HG02884 (cell line): Measurements from ENCODE around the gene TATDN2.
A peak's percentile ranks its signal among the peaks of the same experiment; 100 is the strongest.

Source experiments
- ATAC-seq: cut with Tn5 transposase; IDR thresholded peaks from one replicate; pipeline ENCODE4 v1.9.1; 2021; ENCODE audit warnings: mild to moderate bottlenecking, moderate library complexity; ENCODE audit not compliant: unreplicated experiment

Gene TATDN2, protein sequence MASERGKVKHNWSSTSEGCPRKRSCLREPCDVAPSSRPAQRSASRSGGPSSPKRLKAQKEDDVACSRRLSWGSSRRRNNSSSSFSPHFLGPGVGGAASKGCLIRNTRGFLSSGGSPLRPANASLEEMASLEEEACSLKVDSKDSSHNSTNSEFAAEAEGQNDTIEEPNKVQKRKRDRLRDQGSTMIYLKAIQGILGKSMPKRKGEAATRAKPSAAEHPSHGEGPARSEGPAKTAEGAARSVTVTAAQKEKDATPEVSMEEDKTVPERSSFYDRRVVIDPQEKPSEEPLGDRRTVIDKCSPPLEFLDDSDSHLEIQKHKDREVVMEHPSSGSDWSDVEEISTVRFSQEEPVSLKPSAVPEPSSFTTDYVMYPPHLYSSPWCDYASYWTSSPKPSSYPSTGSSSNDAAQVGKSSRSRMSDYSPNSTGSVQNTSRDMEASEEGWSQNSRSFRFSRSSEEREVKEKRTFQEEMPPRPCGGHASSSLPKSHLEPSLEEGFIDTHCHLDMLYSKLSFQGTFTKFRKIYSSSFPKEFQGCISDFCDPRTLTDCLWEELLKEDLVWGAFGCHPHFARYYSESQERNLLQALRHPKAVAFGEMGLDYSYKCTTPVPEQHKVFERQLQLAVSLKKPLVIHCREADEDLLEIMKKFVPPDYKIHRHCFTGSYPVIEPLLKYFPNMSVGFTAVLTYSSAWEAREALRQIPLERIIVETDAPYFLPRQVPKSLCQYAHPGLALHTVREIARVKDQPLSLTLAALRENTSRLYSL

DNA sequence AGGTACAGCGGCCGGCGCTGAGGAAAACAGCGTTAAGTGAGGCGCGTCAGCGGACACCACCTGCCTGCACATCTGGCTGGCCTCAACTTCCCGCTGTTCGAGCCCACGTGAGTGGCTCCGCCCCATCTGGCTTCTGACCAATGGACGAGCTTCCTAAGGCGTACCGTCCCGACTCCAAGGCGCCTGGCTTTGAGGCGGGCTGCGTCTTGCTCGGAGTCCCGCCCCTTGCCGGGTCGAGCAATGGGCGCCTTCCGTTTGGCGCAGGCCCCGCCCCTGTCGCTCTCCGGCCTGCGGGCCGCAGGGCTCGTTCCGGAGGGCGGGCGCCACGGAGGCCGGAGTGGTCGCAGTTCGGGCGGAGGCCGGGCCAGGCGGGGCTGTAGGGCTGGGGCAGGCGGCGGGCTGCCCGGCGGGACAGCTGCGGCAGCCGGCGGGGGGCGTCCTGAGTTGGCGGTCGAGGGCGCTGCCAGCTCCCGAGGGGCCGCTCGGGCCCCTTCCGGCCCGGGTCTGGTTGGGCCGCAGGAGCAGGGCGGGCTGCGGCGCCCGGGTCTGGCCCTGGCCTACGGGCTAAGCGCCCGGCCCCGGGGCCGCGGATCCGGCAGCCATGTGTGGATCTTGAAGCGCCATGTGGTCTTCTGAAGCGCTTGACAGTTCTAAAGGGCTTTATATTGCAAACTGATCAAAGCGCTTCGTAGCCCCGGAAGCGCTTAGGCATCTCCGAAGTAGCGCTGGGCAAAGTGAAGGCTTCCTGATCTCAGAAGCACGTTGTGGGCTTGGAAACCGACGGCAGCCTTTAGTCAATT, at the start of gene TATDN2:
TSS of gene TATDN2 (plus strand) at position 276 of the 800 bp plus-strand sequence. CDS start 742 bp downstream, outside the sequence.
- ATAC-seq, result peak; percentile 92

DNA sequence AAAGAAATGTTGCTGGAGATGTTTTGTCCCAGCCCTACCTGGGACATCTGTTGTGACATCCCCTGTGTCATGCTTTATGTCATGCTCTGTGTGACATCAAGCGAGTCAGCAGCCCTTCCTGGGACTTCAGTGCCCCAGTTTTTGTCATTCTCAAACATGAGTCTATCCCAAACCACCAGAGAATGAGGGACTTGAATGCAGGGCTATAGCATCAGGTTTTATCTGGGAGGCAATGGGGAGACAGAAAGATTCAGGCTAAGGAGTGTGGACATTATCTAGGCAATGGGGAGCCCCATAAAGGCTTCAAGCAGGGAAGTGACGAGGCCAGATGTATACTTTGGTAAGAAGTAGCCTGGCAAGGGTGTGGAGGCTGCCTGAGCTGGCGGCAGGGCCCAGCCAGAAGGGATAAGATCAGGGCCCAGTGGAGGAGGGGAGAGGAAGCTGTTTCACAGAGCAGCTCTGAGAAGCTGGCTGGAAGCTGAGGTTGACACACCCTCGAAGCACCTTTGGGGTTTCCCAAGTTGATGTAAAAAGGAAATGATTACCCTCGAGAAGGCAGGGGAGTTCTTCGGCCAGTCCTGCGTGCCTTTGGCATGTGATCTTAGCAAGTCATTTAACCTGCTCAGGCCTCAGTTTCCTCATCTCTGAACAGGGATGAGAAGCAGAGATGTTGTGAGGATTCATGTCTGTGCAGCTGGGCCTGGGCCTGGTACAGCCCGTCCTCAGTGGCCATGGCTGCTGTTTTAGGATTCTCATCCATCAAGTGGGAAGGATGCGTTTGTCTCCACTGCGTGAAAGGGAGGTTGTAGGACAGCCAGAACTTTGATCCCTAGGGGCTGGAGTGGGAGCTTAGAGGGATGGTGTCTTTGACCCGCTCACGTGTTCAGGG, 49.3 kb upstream of the TATDN2 start:
- peak; percentile 72 for ATAC-seq

DNA sequence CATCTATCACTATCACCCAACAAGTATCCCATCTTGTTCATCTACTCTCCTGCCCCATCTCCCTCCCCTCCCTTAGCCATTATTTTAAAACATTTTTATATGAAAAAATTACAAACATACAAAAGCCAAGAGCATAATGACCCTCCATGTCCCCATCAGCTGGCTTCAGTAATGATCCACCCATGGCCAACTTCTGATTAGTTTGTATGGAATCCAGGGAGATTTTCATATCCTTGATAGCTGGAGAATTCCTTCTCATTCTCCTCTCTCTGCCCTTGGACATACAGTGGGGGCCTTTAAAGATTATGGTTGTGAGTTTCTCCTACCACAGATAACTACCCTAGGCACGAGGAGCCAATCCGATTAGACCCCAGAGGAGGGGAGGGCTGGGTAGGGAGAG, 43.3 kb upstream of the TATDN2 start:
- ATAC-seq, result no peak

DNA sequence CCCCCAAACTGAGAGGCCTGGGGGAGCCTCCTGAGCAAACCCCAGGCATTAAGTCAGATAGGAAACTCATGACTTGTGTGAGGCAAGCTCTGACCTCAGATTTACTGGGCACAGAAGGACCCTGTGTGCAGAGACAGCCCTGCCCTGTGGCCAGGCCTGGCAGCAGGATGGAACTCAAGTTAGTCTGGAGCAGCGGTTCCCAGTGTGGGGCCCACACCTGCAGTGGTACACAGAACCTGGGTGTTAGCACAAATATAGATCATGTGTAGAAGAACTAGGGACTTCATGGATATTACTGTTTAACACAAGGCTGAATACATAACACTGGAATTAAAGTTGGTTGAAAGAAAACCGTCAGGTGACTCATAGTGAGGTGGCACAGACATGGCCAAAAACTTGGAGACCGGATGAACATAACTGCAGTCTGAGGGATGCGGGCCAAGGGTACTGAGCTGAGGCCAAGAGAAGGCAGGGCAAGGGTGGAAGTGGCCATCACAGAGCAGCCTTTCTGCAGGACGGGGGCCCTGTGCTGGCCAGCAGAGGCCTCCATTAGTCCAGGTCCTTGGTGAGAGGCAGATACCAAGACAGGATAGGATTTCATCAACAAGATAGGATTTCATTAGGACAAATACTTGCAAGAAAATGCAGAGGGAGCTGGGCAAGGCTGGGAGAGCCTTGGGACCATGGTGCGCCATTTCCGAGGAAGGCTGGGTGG, 42.7 kb upstream of the TATDN2 start:
- ATAC-seq, result no peak

DNA sequence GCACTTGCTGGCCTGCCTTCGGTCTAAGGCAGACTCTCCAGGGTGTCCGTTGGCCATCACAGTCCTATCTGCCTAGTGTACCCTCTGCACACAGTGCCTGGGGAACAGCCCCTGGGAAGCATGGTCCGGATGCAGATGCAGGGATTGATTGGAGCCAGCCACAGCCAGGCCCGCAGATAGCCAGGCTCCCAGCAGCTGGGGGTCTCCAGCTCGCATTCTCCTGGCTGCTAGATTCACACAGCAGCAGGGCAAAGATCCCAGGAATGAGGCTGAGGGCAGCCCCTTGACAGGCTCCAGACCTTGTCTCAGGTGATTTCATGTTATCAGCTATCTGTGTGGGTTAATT, 42.1 kb upstream of the TATDN2 start:
- no peak for ATAC-seq

DNA sequence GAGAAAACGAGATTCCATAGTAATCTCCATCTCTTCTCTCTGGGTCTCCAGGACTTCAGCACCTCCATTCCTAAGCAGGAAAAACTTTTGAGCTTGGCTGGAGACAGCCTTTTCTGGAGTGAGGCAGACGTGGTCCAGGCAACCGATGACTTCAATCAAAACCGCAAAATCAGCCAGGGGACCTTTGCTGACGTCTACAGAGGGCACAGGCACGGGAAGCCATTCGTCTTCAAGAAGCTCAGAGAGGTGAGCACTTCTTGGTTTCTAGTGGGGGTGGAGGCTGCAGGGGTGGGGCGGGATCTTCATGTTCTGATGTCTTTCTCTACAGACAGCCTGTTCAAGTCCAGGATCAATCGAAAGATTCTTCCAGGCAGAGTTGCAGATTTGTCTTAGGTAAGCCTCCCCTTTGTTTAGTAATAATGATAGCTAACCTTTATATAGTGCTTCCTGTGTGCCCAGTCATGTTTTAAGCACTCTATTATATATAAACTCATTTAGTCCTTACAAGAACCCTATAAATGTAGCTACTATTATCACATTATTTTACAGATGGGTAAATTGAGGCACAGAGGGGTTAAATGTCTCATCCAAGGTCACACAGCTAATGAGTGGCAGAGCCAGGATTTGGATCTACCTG, 35.0 kb upstream of the TATDN2 start:
- no peak for ATAC-seq

DNA sequence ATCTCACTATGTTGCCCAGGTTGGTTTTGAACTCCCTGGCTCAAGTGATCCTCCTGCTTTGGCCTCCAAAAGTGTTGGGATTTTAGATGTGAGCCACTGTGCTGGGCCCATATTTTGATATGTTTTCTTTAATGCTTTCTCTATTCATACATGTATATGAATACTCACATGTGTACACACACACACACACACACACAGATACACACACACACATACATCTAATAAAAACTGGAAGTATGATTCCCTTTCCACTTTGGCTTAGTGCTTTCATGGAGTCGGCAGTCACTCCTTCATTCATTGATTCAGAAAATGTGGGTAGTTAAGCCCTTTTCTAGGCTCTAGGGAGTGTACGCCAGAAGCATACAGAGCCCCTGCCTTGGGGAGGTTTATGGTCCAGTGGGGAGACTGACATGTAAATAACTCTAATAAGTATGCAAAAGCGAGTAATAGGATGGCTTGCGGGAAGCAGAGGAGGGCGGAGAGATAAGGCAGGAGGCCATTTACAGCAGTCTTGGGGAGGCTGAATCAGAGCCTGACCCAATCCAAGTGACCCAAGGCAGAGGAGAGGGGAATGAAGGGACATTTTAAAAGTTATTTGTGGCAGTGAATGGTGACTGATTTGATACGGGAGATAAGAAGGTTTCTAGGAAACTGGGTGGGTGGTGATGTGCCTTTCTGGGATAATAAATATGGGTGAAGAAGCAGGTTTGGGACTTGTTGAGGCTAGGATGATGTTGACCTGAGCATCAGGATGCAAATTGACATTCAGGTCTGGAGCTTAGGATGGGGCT, 32.5 kb upstream of the TATDN2 start:
- no peak for ATAC-seq

DNA sequence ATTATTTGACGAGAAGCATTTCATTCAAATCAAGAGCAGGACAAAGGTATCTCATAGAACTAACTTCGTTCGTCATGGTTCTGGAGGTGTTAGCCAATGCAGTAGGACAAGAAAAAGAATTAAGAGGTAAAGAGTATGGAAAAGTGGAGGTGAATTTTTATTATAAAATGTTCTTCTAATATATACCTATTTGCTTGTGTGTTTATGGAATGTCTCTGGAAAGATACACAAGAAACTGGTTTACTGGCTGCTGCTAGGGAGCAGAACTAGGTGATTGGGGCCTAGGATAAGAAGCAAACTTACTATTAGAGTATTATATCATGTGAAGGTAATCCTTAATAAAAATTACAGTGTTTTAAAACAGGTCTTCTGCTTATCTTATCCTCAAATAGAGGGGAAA, 30.9 kb upstream of the TATDN2 start:
- ATAC-seq, result no peak

DNA sequence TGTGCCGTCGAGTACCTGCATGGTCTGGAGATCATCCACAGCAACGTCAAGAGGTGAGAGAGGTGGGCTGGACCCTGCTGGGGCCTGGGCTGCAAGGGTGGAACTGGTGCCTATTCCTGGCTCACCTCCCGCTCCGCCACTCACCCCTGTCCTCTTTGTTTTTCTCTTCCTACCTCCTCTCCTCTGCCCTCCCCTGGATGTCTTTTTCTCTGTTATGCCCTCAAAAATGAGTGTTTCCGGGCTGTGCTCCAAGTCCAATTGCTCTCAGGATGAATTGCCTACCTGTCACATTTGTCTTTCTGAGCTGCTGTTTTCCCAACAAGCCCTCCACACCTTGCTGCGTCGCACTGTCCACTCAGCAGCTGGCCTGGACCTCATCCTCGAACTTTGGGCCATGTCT, 28.5 kb upstream of the TATDN2 start:
- no peak for ATAC-seq

DNA sequence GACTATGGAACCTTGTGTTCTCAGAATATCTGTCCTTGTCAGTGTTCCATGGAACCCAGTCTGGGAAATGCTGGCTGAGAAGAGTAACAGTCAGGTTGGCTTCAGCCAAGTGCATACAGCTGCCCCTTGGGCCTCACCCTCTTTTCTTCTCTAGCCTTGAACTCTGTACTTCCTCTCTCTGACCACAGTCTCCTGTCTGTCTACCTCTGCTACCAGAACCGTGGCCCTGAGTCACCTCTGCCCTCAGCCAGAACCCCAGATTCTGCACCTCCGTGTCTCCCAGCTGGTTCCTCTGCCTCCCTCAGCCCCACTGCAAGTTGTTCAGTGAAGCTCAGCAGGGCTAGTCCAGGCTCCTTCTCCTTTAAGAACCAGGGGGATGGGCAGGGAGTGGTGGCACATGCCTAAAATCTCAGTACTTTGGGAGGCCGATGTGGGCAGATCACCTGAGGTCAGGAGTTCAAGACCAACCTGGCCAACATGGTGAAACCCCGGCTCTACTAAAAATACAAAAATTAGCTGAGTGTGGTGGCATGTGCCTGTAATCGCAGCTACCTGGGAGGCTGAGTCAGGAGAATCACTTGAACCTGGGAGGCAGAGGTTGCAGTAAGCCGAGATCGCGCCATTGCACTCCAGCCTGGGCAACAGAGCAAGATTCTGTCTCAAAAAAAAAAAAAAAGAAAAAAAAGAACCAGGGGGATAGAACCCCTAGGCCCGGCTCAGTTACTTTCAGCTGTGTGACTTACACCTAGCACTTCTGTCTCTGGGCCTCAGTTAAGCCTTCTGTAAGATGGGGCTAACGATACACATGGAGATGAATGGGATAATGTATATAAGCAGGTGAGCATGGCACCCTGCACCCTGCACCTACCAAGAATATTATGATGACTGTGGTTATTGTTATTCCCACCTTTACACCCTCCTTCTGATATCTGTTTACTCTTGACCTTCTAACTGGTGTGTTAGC, 24.3 kb upstream of the TATDN2 start:
- peak; percentile 50 for ATAC-seq

DNA sequence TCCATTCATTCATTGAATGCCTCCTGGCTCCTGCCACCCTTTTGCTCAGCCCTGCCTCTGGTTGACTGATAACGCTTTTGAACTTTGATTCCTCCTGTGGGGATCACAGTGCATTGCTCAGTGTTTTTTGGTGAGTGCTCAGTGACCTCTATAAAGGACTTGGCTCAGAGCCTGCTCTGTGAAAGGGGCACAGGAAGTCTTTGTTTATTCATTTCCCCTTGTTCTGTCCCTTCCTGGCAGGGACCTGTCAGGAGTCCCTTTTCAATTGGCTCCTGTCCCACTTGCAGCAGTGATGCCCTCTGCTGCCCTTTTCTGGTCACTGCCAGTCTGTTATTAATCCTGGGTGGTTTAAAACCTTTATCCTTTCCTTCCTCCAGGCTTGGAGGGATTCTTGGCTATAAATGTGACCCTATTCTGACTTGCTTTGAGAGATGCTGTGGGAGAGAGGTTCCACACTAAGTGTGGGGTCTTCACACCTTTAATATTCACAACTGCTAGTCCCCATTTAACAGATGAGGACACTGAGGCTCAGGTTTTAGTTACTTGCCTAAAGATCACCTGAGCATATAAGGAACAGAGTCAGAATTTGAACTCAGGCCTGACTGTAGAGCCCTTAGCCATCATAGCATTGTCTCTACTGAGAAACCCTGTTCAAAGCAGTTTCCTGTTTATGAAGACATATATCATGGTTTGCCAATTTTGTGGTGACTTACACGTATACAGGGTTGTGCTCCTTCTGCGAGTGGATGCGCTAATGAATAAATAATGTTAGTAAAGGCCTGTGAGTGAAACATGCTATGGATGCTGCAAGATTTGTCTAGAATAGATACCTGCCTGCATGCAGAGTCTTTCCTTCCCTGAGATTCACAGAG, 23.2 kb upstream of the TATDN2 start:
- no peak for ATAC-seq

DNA sequence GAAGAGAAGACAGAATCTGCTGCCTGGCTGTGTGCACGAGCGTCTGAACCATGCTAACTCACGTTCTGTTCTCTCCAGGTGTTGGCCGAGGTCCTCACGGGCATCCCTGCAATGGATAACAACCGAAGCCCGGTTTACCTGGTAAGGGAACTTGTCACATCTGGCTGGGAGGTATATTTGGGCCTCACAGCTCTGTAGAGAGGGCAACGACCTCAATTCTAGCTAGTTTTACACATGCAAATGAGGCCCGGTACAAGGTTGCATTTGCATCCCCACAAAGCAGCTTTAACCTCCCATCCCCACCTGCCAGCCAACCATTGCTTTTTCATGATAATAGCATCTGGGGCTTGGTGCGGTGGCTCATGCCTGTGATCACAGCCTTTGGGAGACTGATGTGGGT, 22.0 kb upstream of the TATDN2 start:
- no peak for ATAC-seq

DNA sequence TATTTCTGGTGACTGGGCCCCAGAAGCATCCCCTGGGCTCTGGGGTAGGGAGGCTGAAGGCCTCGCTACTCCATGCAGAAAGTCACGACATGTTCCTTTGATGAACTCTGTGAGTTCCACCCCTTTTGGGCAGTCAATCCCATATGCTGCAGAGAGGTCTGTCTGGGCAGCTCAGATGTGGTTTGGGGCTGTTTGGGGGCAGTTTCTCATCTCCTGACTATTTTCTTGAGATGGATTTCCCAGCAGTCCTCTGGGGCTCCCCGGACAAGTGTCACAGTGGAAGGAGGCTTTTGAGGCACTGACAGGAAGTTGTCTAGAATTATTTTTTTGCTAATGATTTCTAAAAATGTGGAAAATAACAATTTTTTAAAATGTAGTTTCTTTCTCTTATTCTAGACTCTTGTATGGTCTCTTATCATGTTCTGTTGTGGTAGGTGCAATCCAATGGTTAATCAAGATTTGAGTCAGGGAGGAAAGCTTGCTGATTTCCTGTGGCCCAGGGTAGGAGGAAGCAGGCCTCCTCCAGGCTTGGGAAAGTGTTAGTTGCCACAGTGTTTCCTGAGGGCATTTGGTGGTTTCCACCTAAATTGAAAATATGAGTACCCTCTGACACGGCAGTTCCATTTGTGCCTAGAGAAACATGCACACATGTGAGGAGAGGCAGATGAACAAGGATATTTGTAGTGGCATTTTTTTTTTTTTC, 19.9 kb upstream of the TATDN2 start:
- no peak for ATAC-seq

DNA sequence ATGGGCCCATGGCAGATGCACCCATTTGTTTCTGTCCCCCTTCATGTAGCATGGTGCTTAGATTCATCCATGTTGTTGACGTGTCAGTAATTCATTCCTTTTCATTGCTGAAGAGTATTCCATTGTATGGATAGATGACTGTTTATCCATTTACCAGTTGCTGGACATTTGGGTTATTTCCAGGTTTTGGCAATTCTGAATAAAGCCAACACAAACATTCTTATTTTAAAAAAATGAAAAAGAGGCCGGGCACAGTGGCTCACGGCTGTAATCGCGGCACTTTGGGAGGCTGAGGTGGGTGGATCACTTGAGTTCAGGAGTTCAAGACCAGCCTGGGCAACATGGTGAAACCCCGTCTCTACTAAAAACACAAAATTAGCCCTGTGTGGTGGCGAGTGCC, 18.7 kb upstream of the TATDN2 start:
- no peak for ATAC-seq

DNA sequence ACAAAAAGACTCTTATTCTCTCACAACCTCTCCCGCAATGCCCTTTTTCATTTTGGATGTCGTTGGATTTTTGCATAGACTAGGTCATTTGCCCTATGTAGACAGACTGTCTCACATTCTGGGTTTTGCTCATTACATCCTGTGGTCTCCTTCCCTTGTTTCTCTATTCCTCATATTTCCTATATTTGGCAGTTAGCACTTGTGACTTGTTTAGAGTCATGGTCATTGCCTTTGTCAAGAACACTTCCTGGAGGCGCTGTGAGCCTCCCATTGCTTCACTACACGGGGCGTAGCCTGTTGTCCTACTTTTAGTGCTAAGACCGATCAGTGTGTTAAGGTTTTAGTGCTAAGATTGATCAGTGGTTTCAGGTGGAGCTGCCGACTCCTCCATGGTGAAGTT, 16.1 kb upstream of the TATDN2 start:
- no peak for ATAC-seq

DNA sequence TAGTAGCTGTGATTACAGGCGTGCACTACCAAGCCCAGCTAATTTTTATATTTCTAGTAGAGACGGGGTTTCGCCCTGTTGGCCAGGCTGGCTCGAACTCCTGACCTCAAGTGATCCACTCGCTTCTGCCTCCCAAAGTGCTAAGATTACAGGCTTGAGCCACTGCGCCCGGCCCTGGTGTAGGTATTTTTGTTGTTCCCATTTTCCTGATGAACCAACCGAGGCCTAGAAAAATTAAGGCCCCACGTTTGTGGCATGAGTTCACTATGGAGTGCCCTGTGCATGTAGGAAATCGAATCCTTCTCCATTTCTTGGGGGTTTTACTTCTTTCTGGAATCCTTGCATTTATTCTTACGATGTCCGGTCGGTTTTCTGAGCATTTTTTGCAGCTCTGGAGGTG, 14.3 kb upstream of the TATDN2 start:
- no peak for ATAC-seq
